Suprapubic skin (tissue), 4 donors: Measurements from ENCODE around the gene RIBC1. TPM values are rescaled to one million over a fixed set of nuclear protein-coding genes. Genes with fewer than 3 reads are reported as not detected.

Experiments
- DNase-seq, 2 donors: peaks; one replicate each; pipeline ENCODE4 v3.0.0-alpha.2; 2019; ENCODE audit warnings: low spot score in 2 of 2
- H3K27ac ChIP-seq: fragments of 200-600 bp; sonication (generic); one replicate; pipeline ENCODE4 v1.5.1; 2019
- H3K27me3 ChIP-seq: fragments of 200-600 bp; sonication (generic); one replicate; pipeline ENCODE4 v1.5.1; 2019
- H3K36me3 ChIP-seq: fragments of 200-600 bp; sonication (generic); one replicate; pipeline ENCODE4 v1.5.1; 2019
- H3K4me1 ChIP-seq: fragments of 200-600 bp; sonication (generic); one replicate; pipeline ENCODE4 v1.5.1; 2019
- H3K4me3 ChIP-seq: fragments of 200-600 bp; sonication (generic); one replicate; pipeline ENCODE4 v1.5.1; 2019; ENCODE audit warnings: mild to moderate bottlenecking
- H3K9me3 ChIP-seq: fragments of 200-600 bp; sonication (generic); one replicate; pipeline ENCODE4 v1.5.1; 2019
- EP300 ChIP-seq: sonication (generic); formaldehyde crosslinking; IDR thresholded peaks from one replicate; pipeline ENCODE4 v1.6.1; 2017; ENCODE audit warnings: antibody characterized with exemption
- POLR2A ChIP-seq, 2 donors: fragments of 450-650 bp; IDR thresholded peaks; one replicate each; pipeline ENCODE4 v1.6.1; 2017; ENCODE audit warnings: antibody characterized with exemption in 2 of 2, mild to moderate bottlenecking in 2 of 2, moderate library complexity in 2 of 2
- POLR2AphosphoS5 ChIP-seq, 3 donors: sonication (generic); formaldehyde crosslinking; IDR thresholded peaks; one replicate each; pipeline ENCODE4 v1.6.1; 2017; ENCODE audit warnings: antibody characterized with exemption in 3 of 3
- WGBS: methylation state at CpG from one replicate; pipeline ENCODE4 v1.1.5; 2018; 5-methylcytosine and 5-hydroxymethylcytosine counted together
- total RNA-seq, 4 donors: library from RNA; depleted of rRNA; stranded (reverse); fragments of >200 nt; gene quantifications; one replicate each; pipeline ENCODE4 v1.1.0, GENCODE V29; 2016
- TF ChIP-seq, protein P1 (sequence below), 2 donors: fragments of 200-600 bp in 1 of 2; fragments of 450-650 bp in 1 of 2; sonication (generic) in 1 of 2; IDR thresholded peaks; one replicate each; pipeline ENCODE4 v1.5.1; 2016 to 2019; ENCODE audit warnings: antibody characterized with exemption in 2 of 2, mild to moderate bottlenecking in 1 of 2, moderate library complexity in 1 of 2

The RIBC1 gene
- total RNA-seq, 4 donors from 2014 or later, result 0.34 to 0.56 (median 0.38) TPM; not detected in 1

DNA sequence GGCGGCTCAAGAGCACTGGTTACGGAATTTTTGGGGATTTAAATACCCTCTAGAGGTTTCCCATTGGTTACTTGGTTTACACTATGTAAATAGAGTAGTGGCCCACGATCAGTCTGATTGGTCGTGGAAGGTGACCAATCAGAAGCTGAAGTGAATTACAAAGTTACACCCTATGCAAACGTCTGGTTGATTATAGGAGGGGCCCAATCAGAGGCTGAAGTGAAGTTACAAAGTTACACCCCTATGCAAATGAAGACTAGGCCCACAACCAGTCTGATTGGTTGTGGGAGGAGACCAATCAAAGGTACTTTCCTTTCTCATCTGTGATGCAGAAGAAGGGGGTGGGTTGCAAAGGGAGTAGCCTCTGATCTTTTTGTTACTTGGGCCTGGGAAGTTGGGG, 56.6 kb downstream of the RIBC1 start:
- WGBS, result 73% methylated on average over 5 of the region's 5 CpGs
- no peak overlapping the region for H3K27ac ChIP-seq
- H3K4me1 ChIP-seq, result peaks cover 4% of the 10 kb centered on the region
- H3K36me3 ChIP-seq, result no peaks in the 10 kb centered on the region
- H3K4me3 ChIP-seq, result no peak overlapping the region
- H3K27me3 ChIP-seq, result no peaks in the 10 kb centered on the region
- no peaks in the 10 kb centered on the region for H3K9me3 ChIP-seq
- DNase-seq, result no peak
- TF ChIP-seq POLR2AphosphoS5 (IDR thresholded peaks at IDR 0.05), result no peak
- TF ChIP-seq POLR2A (IDR thresholded peaks at IDR 0.05), result no peak
- TF ChIP-seq EP300, result no peak
- TF ChIP-seq, protein P1, sequence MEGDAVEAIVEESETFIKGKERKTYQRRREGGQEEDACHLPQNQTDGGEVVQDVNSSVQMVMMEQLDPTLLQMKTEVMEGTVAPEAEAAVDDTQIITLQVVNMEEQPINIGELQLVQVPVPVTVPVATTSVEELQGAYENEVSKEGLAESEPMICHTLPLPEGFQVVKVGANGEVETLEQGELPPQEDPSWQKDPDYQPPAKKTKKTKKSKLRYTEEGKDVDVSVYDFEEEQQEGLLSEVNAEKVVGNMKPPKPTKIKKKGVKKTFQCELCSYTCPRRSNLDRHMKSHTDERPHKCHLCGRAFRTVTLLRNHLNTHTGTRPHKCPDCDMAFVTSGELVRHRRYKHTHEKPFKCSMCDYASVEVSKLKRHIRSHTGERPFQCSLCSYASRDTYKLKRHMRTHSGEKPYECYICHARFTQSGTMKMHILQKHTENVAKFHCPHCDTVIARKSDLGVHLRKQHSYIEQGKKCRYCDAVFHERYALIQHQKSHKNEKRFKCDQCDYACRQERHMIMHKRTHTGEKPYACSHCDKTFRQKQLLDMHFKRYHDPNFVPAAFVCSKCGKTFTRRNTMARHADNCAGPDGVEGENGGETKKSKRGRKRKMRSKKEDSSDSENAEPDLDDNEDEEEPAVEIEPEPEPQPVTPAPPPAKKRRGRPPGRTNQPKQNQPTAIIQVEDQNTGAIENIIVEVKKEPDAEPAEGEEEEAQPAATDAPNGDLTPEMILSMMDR (IDR thresholded peaks at IDR 0.05), result no peak

Other genes with a start within 250 kb of the RIBC1 start
- gene KDM5C, start 197.7 kb upstream of the RIBC1 start, total RNA-seq, result 100 to 1,000 TPM; 126 to 318 (median 160) TPM
- gene IQSEC2, start 141.3 kb upstream of the RIBC1 start, total RNA-seq, result 10 to 100 TPM; 24.4 to 42.1 (median 28.9) TPM
- 10 to 100 TPM; 28.9 to 33.9 (median 32.2) TPM for gene SMC1A, start 219 bp upstream of the RIBC1 start, total RNA-seq
- gene HSD17B10, start 11.5 kb downstream of the RIBC1 start, total RNA-seq, result 100 to 1,000 TPM in 1 of 4 donors, 10 to 100 TPM in 3; 46.6 to 106 (median 93.6) TPM